ENCODE measurements around the gene ATP6V0A4. TPM values are rescaled to one million over a fixed set of nuclear protein-coding genes. Genes with fewer than 3 reads are reported as not detected.
"Not testable (repeated sequence)": the region's sequence is repeated elsewhere in the genome, so short reads cannot be mapped to it uniquely, and the experiment has no call there.

ATP6V0A4 gene
- total and polyA plus RNA-seq, 2 of the 13 experiments (the other 11 are each of a cell fraction or from before 2014, with no cell fraction given), result 0.24 to 0.25 TPM

- in situ Hi-C loops (cut with HindIII; ENCODE audit: extremely low pct_ligation_motif_present, low pct_unique_long_range_greater_than_20kb), result loop anchor here (10.0 to 25.0 kb wide), 3 partner anchors 141 to 723 kb away; partner anchors contain the start of gene CREB3L2
- ATAC-seq, result no peak
These were observed 62.6 kb downstream of the ATP6V0A4 start for GRCh38 chr7:138735399-138735798.

DNA sequence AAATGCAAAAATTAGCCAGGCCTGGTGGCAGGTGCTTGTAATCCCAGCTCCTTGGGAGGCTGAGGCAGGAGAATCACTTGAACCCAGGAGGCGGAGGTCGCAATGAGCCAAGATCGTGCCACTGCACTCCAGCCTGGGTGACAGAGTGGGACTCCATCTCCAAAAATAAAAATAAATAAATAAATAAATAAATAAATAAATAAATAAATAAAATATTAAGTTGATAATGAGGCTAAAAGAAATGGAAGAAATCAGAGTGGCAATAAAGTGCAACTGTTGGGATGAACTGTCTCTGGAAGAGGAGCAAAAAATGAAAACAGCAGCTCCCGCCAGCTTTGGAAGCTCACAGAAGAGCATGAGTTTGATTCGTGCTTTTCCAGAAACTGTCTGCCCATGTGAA lies 66.3 kb downstream of the ATP6V0A4 start:
- H3K36me3 ChIP-seq (replicated peaks in 1 of 2; ENCODE audit: control insufficient read depth in 1 of 2, insufficient read depth in 2 of 2, low read length in 2 of 2); CTCF ChIA-PET (ENCODE audit: low intra/inter-chr PET ratio, low total read pairs); H2AFZ ChIP-seq (ENCODE audit: low read length); H3K4me2 ChIP-seq (ENCODE audit: low read depth, low read length); H3K27ac ChIP-seq (ENCODE audit: extremely low read length, insufficient read depth, low read length); POLR2A ChIA-PET; H3K9ac ChIP-seq (ENCODE audit: insufficient read depth, low read depth, low read length); H3K4me3 ChIP-seq (replicated peaks in 1 of 3; ENCODE audit: insufficient read depth in 1 of 3, low read depth in 2 of 3, low read length in 3 of 3); H3K27me3 ChIP-seq (ENCODE audit: control insufficient read depth in 1 of 2, insufficient read depth in 2 of 2, low read length in 2 of 2); H4K20me1 ChIP-seq (ENCODE audit: insufficient read depth, low read length); ATAC-seq; H3K4me1 ChIP-seq (ENCODE audit: insufficient read depth, low read length); BruUV-seq (replicated peaks); H3K79me2 ChIP-seq (ENCODE audit: insufficient read depth, low read length); H3K9me3 ChIP-seq (ENCODE audit: low read length); DNase-seq (ENCODE audit: low spot score); FAIRE-seq: not testable (repeated sequence)
- WGBS (ENCODE audit: low lambda C conversion rate), result 75% methylated on average over 5 of the region's 5 CpGs
- in situ Hi-C loops (cut with HindIII; ENCODE audit: extremely low pct_ligation_motif_present, low pct_unique_long_range_greater_than_20kb) (loop anchor here (10.0 to 25.0 kb wide), 3 partner anchors 137 to 719 kb away; partner anchors contain the start of gene CREB3L2), intact Hi-C loops (cut with micrococcal nuclease; ENCODE audit: unreplicated experiment) (loop anchor here (10.0 kb wide), 3 partner anchors 267 to 837 kb away; partner anchors contain the start of gene TRIM24)

More at GRCh38 chr7:138735399-138735798, 62.6 kb downstream of the ATP6V0A4 start:
- no peak for DNase-seq (ENCODE audit: low spot score)
- ChIA-PET CTCF (ENCODE audit: low intra/inter-chr PET ratio, low total read pairs) (no interaction called here), POLR2A (no interaction called here)
- WGBS (ENCODE audit: low lambda C conversion rate), result 43% methylated on average over 5 of the region's 6 CpGs
- Histone ChIP-seq H3K9me3 (ENCODE audit: low read length) (no peaks in the 10 kb centered on the region), H2AFZ (ENCODE audit: low read length) (no peak overlapping the region), H3K79me2 (ENCODE audit: insufficient read depth, low read length) (no peaks in the 10 kb centered on the region), H4K20me1 (ENCODE audit: insufficient read depth, low read length) (no peaks in the 10 kb centered on the region), H3K36me3 (replicated peaks in 1 of 2; ENCODE audit: control insufficient read depth in 1 of 2, insufficient read depth in 2 of 2, low read length in 2 of 2) (no peaks in the 10 kb centered on the region), H3K4me3 (replicated peaks in 1 of 3; ENCODE audit: insufficient read depth in 1 of 3, low read depth in 2 of 3, low read length in 3 of 3) (no peak overlapping the region), H3K9ac (ENCODE audit: insufficient read depth, low read depth, low read length) (no peak overlapping the region), H3K27ac (ENCODE audit: extremely low read length, insufficient read depth, low read length) (no peak overlapping the region), H3K27me3 (ENCODE audit: control insufficient read depth in 1 of 2, insufficient read depth in 2 of 2, low read length in 2 of 2) (no peaks in the 10 kb centered on the region), H3K4me2 (ENCODE audit: low read depth, low read length) (no peak overlapping the region), H3K4me1 (ENCODE audit: insufficient read depth, low read length) (peaks cover 20% of the 10 kb centered on the region)
- no peak for TF ChIP-seq ZNF660 (CRISPR knock-in tag; IDR thresholded peaks at IDR 0.05; ENCODE audit: borderline replicate concordance, low read depth)
- TF ChIP-seq GTF3A (CRISPR knock-in tag; conservative IDR thresholded peaks at IDR 0.05), result no peak
- TF ChIP-seq, protein P1, sequence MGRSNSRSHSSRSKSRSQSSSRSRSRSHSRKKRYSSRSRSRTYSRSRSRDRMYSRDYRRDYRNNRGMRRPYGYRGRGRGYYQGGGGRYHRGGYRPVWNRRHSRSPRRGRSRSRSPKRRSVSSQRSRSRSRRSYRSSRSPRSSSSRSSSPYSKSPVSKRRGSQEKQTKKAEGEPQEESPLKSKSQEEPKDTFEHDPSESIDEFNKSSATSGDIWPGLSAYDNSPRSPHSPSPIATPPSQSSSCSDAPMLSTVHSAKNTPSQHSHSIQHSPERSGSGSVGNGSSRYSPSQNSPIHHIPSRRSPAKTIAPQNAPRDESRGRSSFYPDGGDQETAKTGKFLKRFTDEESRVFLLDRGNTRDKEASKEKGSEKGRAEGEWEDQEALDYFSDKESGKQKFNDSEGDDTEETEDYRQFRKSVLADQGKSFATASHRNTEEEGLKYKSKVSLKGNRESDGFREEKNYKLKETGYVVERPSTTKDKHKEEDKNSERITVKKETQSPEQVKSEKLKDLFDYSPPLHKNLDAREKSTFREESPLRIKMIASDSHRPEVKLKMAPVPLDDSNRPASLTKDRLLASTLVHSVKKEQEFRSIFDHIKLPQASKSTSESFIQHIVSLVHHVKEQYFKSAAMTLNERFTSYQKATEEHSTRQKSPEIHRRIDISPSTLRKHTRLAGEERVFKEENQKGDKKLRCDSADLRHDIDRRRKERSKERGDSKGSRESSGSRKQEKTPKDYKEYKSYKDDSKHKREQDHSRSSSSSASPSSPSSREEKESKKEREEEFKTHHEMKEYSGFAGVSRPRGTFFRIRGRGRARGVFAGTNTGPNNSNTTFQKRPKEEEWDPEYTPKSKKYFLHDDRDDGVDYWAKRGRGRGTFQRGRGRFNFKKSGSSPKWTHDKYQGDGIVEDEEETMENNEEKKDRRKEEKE (IDR thresholded peaks at IDR 0.05), result no peak
- no peak for TF ChIP-seq FOXP1 (IDR thresholded peaks at IDR 0.05)
- TF ChIP-seq FOXP1 (CRISPR knock-in tag; IDR thresholded peaks at IDR 0.05), result no peak
- TF ChIP-seq STAT5B (CRISPR knock-in tag; IDR thresholded peaks at IDR 0.05), result no peak
- TF ChIP-seq ZEB1 (IDR thresholded peaks at IDR 0.05; ENCODE audit: insufficient replicate concordance, low read depth), result no peak
- TF ChIP-seq, protein P2, sequence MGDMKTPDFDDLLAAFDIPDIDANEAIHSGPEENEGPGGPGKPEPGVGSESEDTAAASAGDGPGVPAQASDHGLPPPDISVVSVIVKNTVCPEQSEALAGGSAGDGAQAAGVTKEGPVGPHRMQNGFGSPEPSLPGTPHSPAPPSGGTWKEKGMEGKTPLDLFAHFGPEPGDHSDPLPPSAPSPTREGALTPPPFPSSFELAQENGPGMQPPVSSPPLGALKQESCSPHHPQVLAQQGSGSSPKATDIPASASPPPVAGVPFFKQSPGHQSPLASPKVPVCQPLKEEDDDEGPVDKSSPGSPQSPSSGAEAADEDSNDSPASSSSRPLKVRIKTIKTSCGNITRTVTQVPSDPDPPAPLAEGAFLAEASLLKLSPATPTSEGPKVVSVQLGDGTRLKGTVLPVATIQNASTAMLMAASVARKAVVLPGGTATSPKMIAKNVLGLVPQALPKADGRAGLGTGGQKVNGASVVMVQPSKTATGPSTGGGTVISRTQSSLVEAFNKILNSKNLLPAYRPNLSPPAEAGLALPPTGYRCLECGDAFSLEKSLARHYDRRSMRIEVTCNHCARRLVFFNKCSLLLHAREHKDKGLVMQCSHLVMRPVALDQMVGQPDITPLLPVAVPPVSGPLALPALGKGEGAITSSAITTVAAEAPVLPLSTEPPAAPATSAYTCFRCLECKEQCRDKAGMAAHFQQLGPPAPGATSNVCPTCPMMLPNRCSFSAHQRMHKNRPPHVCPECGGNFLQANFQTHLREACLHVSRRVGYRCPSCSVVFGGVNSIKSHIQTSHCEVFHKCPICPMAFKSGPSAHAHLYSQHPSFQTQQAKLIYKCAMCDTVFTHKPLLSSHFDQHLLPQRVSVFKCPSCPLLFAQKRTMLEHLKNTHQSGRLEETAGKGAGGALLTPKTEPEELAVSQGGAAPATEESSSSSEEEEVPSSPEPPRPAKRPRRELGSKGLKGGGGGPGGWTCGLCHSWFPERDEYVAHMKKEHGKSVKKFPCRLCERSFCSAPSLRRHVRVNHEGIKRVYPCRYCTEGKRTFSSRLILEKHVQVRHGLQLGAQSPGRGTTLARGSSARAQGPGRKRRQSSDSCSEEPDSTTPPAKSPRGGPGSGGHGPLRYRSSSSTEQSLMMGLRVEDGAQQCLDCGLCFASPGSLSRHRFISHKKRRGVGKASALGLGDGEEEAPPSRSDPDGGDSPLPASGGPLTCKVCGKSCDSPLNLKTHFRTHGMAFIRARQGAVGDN (CRISPR knock-in tag; IDR thresholded peaks at IDR 0.05), result no peak
- TF ChIP-seq NR2F1 (CRISPR knock-in tag; IDR thresholded peaks at IDR 0.05), result no peak
- TF ChIP-seq ZNF670 (CRISPR knock-in tag; IDR thresholded peaks at IDR 0.05; ENCODE audit: borderline replicate concordance), result no peak
- no peak for TF ChIP-seq RXRA (CRISPR knock-in tag; IDR thresholded peaks at IDR 0.05)
- no peak for TF ChIP-seq RARA (CRISPR knock-in tag; IDR thresholded peaks at IDR 0.05)
- TF ChIP-seq NFIB (CRISPR knock-in tag; IDR thresholded peaks at IDR 0.05; ENCODE audit: borderline replicate concordance), result no peak
- TF ChIP-seq SMAD9 (CRISPR knock-in tag; IDR thresholded peaks at IDR 0.05), result no peak
- TF ChIP-seq ZNF598 (CRISPR knock-in tag; IDR thresholded peaks at IDR 0.05; ENCODE audit: borderline replicate concordance), result no peak
- TF ChIP-seq MYC (CRISPR knock-in tag; IDR thresholded peaks at IDR 0.05; ENCODE audit: borderline replicate concordance), result no peak
- TF ChIP-seq SAP130 (CRISPR knock-in tag; IDR thresholded peaks at IDR 0.05; ENCODE audit: low read depth), result no peak
- no peak for TF ChIP-seq ZSCAN20 (CRISPR knock-in tag; IDR thresholded peaks at IDR 0.05; ENCODE audit: borderline replicate concordance)
- intact Hi-C loops (cut with micrococcal nuclease; ENCODE audit: unreplicated experiment), result loop anchor here (5.0 to 10.0 kb wide), 4 partner anchors 143 to 841 kb away; partner anchors contain the start of gene TRIM24
- no peak for FAIRE-seq
- BruUV-seq (replicated peaks), result no TSS peak

Data from HepG2 (cell line).